Stimulated activated naive B cell treated with anti-CD40 and anti-IgM and Interleukin-4, amounts not matched to agents 10 μg/mL and 1 μg/mL and 100 μg/mL, for 72 hours (primary cell): ENCODE measurements around the gene HDC.

Experiments
- ATAC-seq, 2 donors: fragments of 150-1000 bp; cut with Tn5 transposase; replicated peaks; 2 replicates each; pipeline ENCODE4 v1.10.0; 2021; ENCODE audit warnings: moderate library complexity in 1 of 2
- DNase-seq: peaks from one replicate; pipeline ENCODE4 v3.0.0; 2021
- H3K27ac Mint-ChIP-seq: one replicate; pipeline ENCODE4 v1.8.0; 2022; ENCODE audit warnings: mild to moderate bottlenecking, mixed read lengths
- H3K27me3 Mint-ChIP-seq, 2 donors: one replicate each; pipeline ENCODE4 v1.8.0; 2022; ENCODE audit warnings: mixed read lengths in 2 of 2
- H3K36me3 Mint-ChIP-seq, 2 donors: one replicate each; pipeline ENCODE4 v1.8.0; 2022; ENCODE audit warnings: mixed read lengths in 2 of 2, mild to moderate bottlenecking in 1 of 2
- H3K4me1 Mint-ChIP-seq, 2 donors: one replicate each; pipeline ENCODE4 v1.8.0; 2022; ENCODE audit warnings: mixed read lengths in 2 of 2, mild to moderate bottlenecking in 1 of 2
- H3K4me3 Mint-ChIP-seq, 2 donors: one replicate each; pipeline ENCODE4 v1.8.0; 2022; ENCODE audit warnings: mild to moderate bottlenecking in 2 of 2, mixed read lengths in 2 of 2, moderate library complexity in 1 of 2
- H3K9me3 Mint-ChIP-seq, 2 donors: one replicate each; pipeline ENCODE4 v1.8.0; 2022; ENCODE audit warnings: mixed read lengths in 2 of 2, mild to moderate bottlenecking in 1 of 2

HDC gene, protein sequence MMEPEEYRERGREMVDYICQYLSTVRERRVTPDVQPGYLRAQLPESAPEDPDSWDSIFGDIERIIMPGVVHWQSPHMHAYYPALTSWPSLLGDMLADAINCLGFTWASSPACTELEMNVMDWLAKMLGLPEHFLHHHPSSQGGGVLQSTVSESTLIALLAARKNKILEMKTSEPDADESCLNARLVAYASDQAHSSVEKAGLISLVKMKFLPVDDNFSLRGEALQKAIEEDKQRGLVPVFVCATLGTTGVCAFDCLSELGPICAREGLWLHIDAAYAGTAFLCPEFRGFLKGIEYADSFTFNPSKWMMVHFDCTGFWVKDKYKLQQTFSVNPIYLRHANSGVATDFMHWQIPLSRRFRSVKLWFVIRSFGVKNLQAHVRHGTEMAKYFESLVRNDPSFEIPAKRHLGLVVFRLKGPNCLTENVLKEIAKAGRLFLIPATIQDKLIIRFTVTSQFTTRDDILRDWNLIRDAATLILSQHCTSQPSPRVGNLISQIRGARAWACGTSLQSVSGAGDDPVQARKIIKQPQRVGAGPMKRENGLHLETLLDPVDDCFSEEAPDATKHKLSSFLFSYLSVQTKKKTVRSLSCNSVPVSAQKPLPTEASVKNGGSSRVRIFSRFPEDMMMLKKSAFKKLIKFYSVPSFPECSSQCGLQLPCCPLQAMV

DNA sequence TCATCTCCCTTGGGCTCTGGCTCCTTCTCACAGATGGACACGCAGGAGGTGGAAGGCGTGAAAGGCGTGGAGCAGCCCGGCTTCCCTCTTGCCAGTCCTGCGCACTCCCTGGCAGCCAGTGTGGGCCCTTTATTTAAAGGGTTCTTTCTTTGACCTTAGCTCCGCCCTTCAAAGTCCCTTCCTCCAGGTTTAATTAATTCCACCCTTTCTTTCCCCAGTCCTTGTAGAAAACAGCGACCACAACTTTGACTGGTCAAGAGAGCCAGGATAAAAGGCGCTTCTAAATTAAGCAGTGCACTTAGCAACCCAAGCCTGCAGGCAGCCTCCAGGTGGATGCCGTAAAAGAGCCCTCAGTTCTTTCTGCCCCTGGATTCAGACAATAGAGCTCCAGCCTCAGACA is at the start of gene HDC:
Gene HDC (minus strand): TSS at position 107 of the 400 bp plus-strand sequence. CDS start 103 bp downstream, at position 4.
- peaks cover 17 to 24% of the 10 kb centered on the region in 2 donors for H3K4me1 Mint-ChIP-seq

DNA sequence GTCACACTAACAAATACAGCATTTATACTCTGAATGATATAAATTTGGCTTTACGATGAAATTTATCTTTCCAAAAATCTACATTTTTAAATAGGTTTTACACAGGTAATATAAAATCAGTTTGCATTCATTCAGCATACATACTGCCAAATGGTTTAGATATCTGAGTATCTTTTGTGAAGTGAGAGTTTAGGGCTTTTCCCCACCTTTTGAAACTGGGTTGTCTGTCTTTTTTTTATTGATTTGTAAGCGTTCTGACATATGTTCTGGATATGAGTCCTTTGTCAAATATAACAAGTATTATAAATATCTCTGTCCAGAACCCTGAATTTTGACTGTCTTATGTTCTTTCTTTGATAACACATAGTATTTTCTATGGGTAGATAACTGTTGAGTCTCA is 47.1 kb upstream of the HDC start:
- H3K4me1 Mint-ChIP-seq, result peaks cover 2 to 5% of the 10 kb centered on the region in 2 donors
- H3K36me3 Mint-ChIP-seq, result peaks cover 13 to 22% of the 10 kb centered on the region in 2 donors
- H3K27me3 Mint-ChIP-seq, result no peaks in the 10 kb centered on the region

More for the DNA sequence above, at the start of gene HDC:
- Mint-ChIP-seq H3K4me3 (no peak within 1 kb of the TSS), H3K27me3 (peaks cover 0 to 5% of the 10 kb centered on the region in 2 donors), H3K9me3 (peaks cover 5% of the 10 kb centered on the region in 2 donors), H3K27ac (no peak within 1 kb of the TSS), H3K36me3 (no peaks in the 10 kb centered on the region)
- DNase-seq (no peak), ATAC-seq (no peak)

DNA sequence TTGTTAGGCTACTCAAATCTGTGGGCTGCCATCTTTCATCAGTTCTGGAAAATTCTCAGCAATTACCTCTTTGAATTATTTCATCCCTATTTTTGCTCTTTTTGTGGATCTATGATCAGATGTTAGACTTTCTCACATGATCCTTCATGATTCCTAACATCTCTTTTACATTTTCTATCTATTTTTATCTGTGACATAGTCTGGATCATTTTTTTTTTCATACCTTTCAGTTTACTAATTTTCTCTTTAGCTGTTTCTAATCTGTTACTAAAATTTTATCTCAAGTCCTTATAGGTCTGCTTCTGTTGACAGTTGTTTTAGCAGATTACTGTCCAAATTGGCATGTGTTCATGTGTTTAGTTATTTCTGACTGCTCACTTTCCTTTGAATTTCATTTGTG is 42.3 kb upstream of the HDC start:
- H3K4me3 Mint-ChIP-seq, result no peak overlapping the region
- peaks cover 14 to 16% of the 10 kb centered on the region in 2 donors for H3K9me3 Mint-ChIP-seq
- peaks cover 2 to 3% of the 10 kb centered on the region in 2 donors for H3K4me1 Mint-ChIP-seq
- no peak for ATAC-seq
- H3K27me3 Mint-ChIP-seq, result no peaks in the 10 kb centered on the region
- no peak for DNase-seq
- peaks cover 27 to 34% of the 10 kb centered on the region in 2 donors for H3K36me3 Mint-ChIP-seq
- no peak overlapping the region for H3K27ac Mint-ChIP-seq

More for the DNA sequence above, 47.1 kb upstream of the HDC start:
- ATAC-seq, result peak in 1 of 2 donors; percentile 46
- no peak overlapping the region for H3K4me3 Mint-ChIP-seq
- H3K9me3 Mint-ChIP-seq, result peaks cover 8 to 9% of the 10 kb centered on the region in 2 donors
- no peak for DNase-seq
- H3K27ac Mint-ChIP-seq, result no peak overlapping the region

DNA sequence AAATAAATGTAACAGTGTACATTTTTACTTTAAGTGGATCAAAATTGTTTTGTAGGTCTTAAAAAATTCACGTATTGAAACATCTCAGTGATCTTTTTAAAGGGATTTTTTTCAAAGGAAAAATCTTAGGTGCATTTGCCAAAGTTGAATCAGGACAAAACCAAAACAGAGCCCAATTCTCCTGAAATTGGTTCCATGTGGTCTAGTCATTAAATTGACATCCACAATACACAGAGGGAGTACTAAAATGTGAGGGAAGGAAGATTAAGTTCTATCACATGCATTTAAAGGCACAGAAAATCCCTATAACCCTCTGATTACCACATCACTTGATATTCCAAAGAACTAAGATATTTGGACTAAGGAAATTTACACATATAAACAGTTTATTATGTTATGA is 39.3 kb upstream of the HDC start:
- ATAC-seq, result no peak
- peaks cover 34 to 44% of the 10 kb centered on the region in 2 donors for H3K36me3 Mint-ChIP-seq
- DNase-seq, result no peak
- no peak overlapping the region for H3K4me3 Mint-ChIP-seq
- peaks cover 0 to 8% of the 10 kb centered on the region in 2 donors for H3K4me1 Mint-ChIP-seq
- peaks cover 14 to 16% of the 10 kb centered on the region in 2 donors for H3K9me3 Mint-ChIP-seq
- H3K27me3 Mint-ChIP-seq, result no peaks in the 10 kb centered on the region
- H3K27ac Mint-ChIP-seq, result no peak overlapping the region

DNA sequence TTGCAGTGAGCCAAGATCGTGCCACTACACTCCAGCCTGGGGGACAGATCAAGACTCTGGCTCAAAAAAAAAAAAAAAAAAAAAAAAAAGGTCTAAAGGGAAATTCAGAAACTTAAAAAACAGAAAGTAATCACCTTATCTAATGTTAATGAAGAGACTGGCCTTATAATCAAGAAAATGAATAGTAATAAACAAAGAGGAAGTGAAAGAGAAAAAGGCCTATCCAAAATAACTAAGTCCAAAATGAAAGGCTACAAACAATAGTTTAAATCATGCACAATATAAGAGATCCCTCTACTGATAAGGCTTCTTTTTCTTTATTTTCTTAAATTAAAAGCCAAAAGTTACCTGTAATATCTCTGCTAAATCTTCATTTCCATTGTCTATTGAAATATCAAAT is 37.1 kb upstream of the HDC start:
- peaks cover 0 to 8% of the 10 kb centered on the region in 2 donors for H3K4me1 Mint-ChIP-seq
- H3K4me3 Mint-ChIP-seq, result no peak overlapping the region
- ATAC-seq, result peak; percentile 77 to 83
- H3K36me3 Mint-ChIP-seq, result peaks cover 28 to 37% of the 10 kb centered on the region in 2 donors
- peak overlapping the region; percentile 42 for H3K27ac Mint-ChIP-seq
- no peaks in the 10 kb centered on the region for H3K27me3 Mint-ChIP-seq
- no peak for DNase-seq
- H3K9me3 Mint-ChIP-seq, result peaks cover 6% of the 10 kb centered on the region in 2 donors

DNA sequence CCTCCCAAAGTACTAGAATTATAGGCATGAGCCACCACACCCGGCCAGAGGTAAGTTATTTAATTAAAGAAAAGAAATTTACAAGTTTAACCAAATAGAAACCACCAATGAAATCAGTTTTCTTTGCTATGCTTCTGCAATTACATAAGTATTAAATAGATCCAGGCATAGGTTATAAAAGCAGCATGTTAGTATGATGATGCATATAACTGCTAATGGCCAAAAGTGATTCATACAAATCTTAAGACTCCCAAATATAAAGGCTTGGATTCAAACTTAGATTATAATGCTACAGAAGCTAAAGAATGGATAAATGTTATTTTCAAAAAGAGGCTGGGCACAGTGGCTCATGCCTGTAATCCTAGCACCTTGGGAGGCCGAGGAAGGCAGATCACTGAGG is 32.8 kb upstream of the HDC start:
- H3K36me3 Mint-ChIP-seq, result peaks cover 25 to 40% of the 10 kb centered on the region in 2 donors

DNA sequence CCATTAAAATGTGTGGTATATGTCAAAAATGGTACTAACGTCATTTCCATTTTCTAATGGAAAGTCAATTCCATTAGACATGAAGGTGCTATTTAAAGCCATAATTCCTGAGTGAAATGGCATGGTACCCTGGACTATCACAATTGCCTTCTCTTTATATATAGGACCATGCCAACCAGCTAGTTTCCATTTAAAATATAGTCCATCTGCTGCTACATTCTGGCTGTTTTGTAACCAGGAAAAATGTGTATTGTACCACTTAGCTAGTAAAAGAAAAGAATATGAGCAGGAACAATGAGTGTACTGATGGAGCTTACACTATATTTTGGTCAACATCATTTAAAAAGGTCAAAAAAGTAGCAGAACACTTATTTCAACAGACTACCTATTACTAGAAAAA is 30.4 kb upstream of the HDC start:
- Mint-ChIP-seq H3K27ac (no peak overlapping the region), H3K9me3 (no peaks in the 10 kb centered on the region), H3K36me3 (peaks cover 19 to 33% of the 10 kb centered on the region in 2 donors), H3K4me1 (peaks cover 4 to 7% of the 10 kb centered on the region in 2 donors), H3K4me3 (no peak overlapping the region), H3K27me3 (no peaks in the 10 kb centered on the region)
- ATAC-seq, result no peak
- DNase-seq, result no peak

More for the DNA sequence above, 32.8 kb upstream of the HDC start:
- ATAC-seq, result no peak
- no peak for DNase-seq
- H3K27ac Mint-ChIP-seq, result no peak overlapping the region
- no peaks in the 10 kb centered on the region for H3K9me3 Mint-ChIP-seq
- no peak overlapping the region for H3K4me3 Mint-ChIP-seq
- H3K27me3 Mint-ChIP-seq, result no peaks in the 10 kb centered on the region
- peaks cover 4 to 15% of the 10 kb centered on the region in 2 donors for H3K4me1 Mint-ChIP-seq

DNA sequence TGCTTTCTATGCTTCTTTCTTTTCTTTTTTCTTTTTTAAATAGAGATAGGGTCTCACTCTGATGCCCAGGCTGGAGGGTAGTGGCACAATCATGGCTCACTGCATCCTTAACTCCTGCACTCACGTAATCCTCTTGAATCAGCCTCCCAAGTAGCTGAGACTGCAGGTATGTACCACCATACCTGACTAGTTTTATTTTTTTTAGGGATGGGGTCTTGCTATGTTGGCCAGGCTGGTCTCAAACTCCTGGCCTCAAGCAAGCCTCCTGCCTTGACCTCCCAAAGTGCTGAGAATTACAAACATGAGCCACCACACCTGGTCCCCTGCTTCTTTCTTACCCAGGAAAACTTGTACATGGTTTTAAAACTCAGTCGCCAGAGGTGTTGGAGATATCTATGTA is 24.2 kb upstream of the HDC start:
- H3K36me3 Mint-ChIP-seq, result peaks cover 14 to 24% of the 10 kb centered on the region in 2 donors
- peaks cover 0 to under 1% of the 10 kb centered on the region in 2 donors for H3K4me1 Mint-ChIP-seq
- no peaks in the 10 kb centered on the region for H3K27me3 Mint-ChIP-seq
- H3K4me3 Mint-ChIP-seq, result no peak overlapping the region
- ATAC-seq, result no peak
- H3K9me3 Mint-ChIP-seq, result no peaks in the 10 kb centered on the region
- no peak for DNase-seq
- peak overlapping the region; percentile 37 for H3K27ac Mint-ChIP-seq

DNA sequence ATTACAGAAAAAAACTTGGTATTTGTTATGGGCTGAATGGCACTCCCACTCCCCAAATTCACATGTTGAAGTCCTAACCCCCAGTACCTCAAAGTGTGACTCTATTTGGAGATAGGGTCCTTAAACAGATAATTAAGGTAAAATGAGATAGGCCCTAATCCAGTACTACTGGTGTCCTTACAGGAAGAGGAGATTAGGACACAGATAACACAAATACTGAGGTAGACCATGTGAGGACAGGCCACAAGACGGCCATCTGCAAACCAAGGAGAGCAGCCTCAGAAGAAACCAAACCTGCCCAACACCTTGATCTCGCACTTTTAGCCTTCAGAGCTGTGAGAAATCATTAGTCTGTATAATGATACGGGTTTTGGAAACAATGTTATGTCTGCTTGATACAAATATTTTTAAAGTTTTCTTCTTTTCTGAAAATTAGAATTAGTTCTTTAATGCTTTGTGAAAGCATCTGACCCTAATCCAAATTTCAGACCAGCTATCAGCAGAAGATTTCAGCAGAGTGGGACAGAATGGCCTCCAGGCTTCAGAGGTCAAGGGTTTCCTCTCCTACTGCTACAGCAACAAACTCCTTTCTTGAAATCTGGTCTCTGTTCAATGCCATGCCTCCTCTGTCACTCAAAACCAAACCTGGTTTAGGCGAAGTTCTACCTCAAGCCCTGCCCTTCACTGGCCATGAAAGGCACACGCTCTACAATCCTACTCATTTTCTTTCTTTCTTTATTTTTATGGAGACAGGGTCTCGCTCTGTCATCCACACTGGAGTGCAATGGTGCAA is 22.0 kb upstream of the HDC start:
- no peak overlapping the region for H3K4me3 Mint-ChIP-seq
- DNase-seq (no peak), ATAC-seq (no peak)
- no peak overlapping the region for H3K27ac Mint-ChIP-seq
- H3K9me3 Mint-ChIP-seq, result no peaks in the 10 kb centered on the region
- H3K36me3 Mint-ChIP-seq, result peaks cover 22 to 33% of the 10 kb centered on the region in 2 donors
- no peaks in the 10 kb centered on the region for H3K4me1 Mint-ChIP-seq
- H3K27me3 Mint-ChIP-seq, result no peaks in the 10 kb centered on the region

DNA sequence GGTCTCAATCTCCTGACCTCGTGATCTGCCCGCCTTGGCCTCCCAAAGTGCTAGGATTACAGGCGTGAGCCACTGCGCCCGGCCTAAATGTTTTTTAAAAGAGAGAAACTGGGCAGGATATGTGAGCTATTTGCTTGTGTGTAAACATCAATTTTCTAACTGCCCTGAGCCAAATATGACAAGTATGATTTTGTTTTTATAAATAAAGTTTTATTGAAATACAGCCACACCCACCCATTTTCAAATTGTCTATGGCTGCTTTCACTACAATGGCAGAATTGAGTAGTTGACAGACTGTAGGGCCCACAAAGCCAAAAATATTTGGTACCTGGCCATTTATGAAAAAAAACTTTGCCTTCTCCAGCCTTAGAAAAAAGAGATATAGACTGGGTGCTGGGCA is 15.9 kb upstream of the HDC start:
- DNase-seq (no peak), ATAC-seq (no peak)
- Mint-ChIP-seq H3K27me3 (no peaks in the 10 kb centered on the region), H3K9me3 (no peaks in the 10 kb centered on the region), H3K27ac (no peak overlapping the region), H3K4me3 (no peak overlapping the region), H3K4me1 (peaks cover 0 to 3% of the 10 kb centered on the region in 2 donors), H3K36me3 (peaks cover 13 to 17% of the 10 kb centered on the region in 2 donors)

DNA sequence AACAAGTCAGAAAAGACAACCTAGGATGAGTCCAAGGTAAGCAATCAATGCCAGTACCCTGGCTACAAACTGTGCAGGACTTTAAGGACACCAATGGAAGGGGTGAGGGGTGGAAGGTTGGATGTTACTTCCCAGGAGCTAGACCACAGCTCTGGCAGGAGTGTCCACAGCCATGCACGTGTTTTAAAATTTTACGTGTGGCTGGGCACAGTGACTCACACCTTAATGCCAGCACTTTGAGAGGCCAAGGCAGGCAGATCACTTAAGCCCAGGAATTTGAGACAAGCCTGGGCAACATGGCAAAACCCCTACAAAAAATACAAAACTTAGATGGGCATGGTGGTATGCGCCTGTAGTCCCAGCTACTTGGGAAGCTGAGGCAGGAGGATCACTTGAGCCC is 14.7 kb upstream of the HDC start:
- H3K4me3 Mint-ChIP-seq, result no peak overlapping the region
- H3K9me3 Mint-ChIP-seq, result no peaks in the 10 kb centered on the region
- no peak for DNase-seq
- no peaks in the 10 kb centered on the region for H3K27me3 Mint-ChIP-seq
- no peak for ATAC-seq
- H3K27ac Mint-ChIP-seq, result peak overlapping the region; percentile 31
- peaks cover 0 to 3% of the 10 kb centered on the region in 2 donors for H3K4me1 Mint-ChIP-seq
- peaks cover 13 to 18% of the 10 kb centered on the region in 2 donors for H3K36me3 Mint-ChIP-seq

DNA sequence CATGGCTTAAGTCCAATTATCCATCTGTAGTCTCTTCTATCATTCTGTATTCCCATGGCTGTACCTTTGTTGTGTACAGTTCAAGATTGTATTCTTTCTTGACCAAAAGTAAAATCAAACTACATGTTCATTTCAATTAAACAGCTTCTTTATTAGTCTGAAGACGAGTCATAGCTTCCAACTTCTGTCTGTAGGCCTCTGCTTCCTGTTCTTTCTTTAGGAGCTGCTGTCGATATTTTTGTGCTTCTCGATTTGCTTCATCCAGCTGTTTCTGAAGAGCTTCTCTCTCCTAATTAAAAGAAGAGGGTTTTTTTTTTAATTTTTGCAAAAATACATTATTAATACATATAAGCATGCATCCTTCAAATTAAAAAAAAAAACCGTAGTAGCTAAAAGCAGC is 13.0 kb upstream of the HDC start:
- Mint-ChIP-seq H3K4me1 (peaks cover 0 to 3% of the 10 kb centered on the region in 2 donors), H3K9me3 (no peaks in the 10 kb centered on the region), H3K27me3 (no peaks in the 10 kb centered on the region), H3K36me3 (peaks cover 7 to 10% of the 10 kb centered on the region in 2 donors), H3K4me3 (no peak overlapping the region), H3K27ac (no peak overlapping the region)
- ATAC-seq, result no peak
- DNase-seq, result no peak

DNA sequence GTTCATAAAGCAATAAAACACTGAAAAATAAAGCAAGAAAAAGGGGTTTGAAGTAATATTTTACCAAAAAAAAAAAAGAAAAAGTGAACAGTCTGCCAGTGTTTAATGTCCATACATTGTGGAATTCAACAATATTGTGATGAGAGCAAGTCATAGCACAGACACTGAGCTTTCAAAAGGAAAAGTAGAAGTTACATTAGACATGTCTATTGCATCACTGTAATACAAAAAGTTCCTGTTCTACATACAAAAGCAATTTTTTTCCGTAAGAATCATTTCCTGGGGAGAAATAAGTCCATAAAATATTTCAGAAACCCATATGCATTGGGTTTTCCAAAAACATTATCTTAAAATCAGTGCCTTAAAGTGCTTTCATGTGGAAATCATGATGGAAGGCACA is 11.8 kb upstream of the HDC start:
- DNase-seq, result no peak
- Mint-ChIP-seq H3K27me3 (no peaks in the 10 kb centered on the region), H3K27ac (no peak overlapping the region), H3K4me1 (peaks cover 0 to 3% of the 10 kb centered on the region in 2 donors), H3K9me3 (no peaks in the 10 kb centered on the region), H3K4me3 (no peak overlapping the region), H3K36me3 (peaks cover 5 to 9% of the 10 kb centered on the region in 2 donors)
- ATAC-seq, result no peak

DNA sequence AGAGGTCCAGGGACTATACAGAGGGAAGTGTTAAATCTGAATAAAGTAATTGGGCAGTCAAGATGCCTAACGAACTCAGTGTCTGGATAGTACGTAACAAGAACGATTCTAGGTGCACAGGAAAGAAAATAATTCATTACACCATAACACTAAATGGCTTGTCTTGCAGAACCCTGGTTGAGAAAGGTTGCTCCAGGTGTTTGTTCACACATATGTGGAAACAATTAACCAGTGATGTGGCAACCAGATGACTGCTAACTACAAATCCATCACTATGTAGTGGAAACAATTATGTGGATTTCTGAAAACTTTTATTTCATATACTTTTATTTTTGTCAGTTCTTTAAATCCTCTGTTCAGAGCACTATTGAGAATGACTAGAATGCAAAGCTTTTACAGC is 10.4 kb upstream of the HDC start:
- H3K27ac Mint-ChIP-seq, result no peak overlapping the region

More for the DNA sequence above, 10.4 kb upstream of the HDC start:
- Mint-ChIP-seq H3K9me3 (no peaks in the 10 kb centered on the region), H3K4me3 (no peak overlapping the region), H3K36me3 (peaks cover 5 to 9% of the 10 kb centered on the region in 2 donors), H3K27me3 (no peaks in the 10 kb centered on the region), H3K4me1 (peaks cover 0 to 3% of the 10 kb centered on the region in 2 donors)
- DNase-seq (no peak), ATAC-seq (no peak)
